HL-60 (cell line): ENCODE results near the gene SYCE3.

Source experiments
- DNase-seq, 2 experiments: peaks; one replicate each; pipeline ENCODE4 v3.0.0-alpha.2; 2010 to 2020; ENCODE audit warnings: low read depth in 1 of 2, low spot score in 1 of 2
- H3K27ac ChIP-seq: fragments of 250-450 bp; sonication (Bioruptor Pico); replicated peaks from 2 replicates; pipeline ENCODE4 v1.5.1; 2020; ENCODE audit warnings: mild to moderate bottlenecking, moderate library complexity
- H3K27me3 ChIP-seq: fragments of 250-450 bp; sonication (Bioruptor Pico); 2 replicates; pipeline ENCODE4 v1.5.1; 2021; ENCODE audit warnings: mild to moderate bottlenecking, moderate library complexity; ENCODE audit not compliant: insufficient read depth, poor library complexity, severe bottlenecking
- H3K4me3 ChIP-seq: replicated peaks from 2 replicates; pipeline ENCODE4 v1.5.1; 2011; ENCODE audit warnings: mild to moderate bottlenecking, control low read depth, low read length; ENCODE audit not compliant: insufficient read depth
- CTCF ChIP-seq: IDR thresholded peaks from one replicate; pipeline ENCODE4 v1.5.1; 2011; ENCODE audit warnings: low read length, control low read depth, inconsistent platforms; ENCODE audit not compliant: insufficient read depth
- GABPA ChIP-seq: IDR thresholded peaks from 2 replicates; pipeline ENCODE4 v1.6.1; 2012; ENCODE audit warnings: low read depth
- POLR2AphosphoS5 ChIP-seq: IDR thresholded peaks from 2 replicates; pipeline ENCODE4 v1.6.1; 2012; ENCODE audit warnings: low read depth
- SPI1 ChIP-seq: IDR thresholded peaks from 2 replicates; pipeline ENCODE4 v1.6.1; 2012; ENCODE audit warnings: low read depth, mild to moderate bottlenecking, borderline replicate concordance
- long read RNA-seq: library from polyadenylated mRNA; unstranded; transcript quantifications from one replicate; pipeline ENCODE4 v2.0.0, GENCODE V29; 2020
- TF ChIP-seq, protein P1 (sequence below): IDR thresholded peaks from 2 replicates; pipeline ENCODE4 v1.6.1; 2012; ENCODE audit warnings: low read depth; ENCODE audit not compliant: insufficient replicate concordance

Gene SYCE3
- long read RNA-seq, result 0 reads

DNA sequence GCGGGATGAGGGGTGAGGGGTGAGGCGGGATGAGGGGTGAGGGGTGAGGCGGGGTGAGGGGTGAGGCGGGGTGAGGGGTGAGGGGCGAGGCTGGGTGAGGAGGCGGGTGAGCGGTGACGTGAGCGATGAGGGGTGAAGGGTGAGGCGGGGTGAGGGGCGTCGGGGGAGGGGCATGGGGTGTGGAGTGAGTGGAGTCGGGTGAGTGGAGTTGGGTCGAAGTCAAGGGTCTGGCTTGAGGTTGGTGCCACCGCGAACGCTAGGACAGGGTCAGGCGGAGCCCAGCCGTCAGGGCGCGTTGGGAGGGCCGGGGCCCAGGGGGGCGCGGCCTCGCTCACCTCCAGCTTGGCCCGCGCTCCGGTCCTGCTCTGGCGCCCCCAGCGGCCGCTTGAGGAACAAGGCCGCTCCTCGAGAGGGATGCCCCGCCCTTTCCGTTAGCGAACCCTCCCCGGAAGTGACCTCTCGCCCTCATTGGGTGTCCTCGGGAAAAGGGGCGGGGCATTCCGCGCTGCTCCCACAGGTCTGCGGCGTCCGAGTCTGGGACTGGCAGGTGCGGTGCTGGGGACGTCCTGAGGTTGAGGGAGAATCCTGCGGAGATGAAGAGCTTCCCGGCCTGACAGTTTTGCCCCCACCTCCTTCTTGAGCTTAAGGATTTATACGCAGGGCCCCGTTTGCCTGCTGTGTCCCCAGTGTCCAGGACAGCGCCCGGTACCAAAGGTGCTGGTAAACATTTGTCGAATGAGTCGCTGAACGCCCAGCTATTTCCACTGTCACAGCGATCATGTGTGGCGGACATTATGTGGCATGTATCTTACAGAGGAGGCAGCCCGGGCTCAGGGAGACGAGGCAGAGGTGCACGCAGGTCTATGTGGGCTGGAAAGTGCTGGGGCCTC lies at the start of gene SYCE3:
Gene SYCE3 (minus strand): TSS at position 397 of the 890 bp plus-strand sequence. CDS start 6,514 bp downstream, outside the sequence.
- no peaks in the 10 kb centered on the region for H3K27me3 ChIP-seq
- peak within 1 kb of the TSS; percentile 59 for H3K4me3 ChIP-seq
- 0 out of 2 replicates have a peak within 1 kb of the TSS, but pooled peaks have one; percentile 37 for H3K27ac ChIP-seq
- no peak; the same call in 1 of the 2 replicates for TF ChIP-seq SPI1
- TF ChIP-seq POLR2AphosphoS5, result 0 out of 2 replicates have a peak, but pooled peaks have one; percentile 31
- TF ChIP-seq, protein P1, sequence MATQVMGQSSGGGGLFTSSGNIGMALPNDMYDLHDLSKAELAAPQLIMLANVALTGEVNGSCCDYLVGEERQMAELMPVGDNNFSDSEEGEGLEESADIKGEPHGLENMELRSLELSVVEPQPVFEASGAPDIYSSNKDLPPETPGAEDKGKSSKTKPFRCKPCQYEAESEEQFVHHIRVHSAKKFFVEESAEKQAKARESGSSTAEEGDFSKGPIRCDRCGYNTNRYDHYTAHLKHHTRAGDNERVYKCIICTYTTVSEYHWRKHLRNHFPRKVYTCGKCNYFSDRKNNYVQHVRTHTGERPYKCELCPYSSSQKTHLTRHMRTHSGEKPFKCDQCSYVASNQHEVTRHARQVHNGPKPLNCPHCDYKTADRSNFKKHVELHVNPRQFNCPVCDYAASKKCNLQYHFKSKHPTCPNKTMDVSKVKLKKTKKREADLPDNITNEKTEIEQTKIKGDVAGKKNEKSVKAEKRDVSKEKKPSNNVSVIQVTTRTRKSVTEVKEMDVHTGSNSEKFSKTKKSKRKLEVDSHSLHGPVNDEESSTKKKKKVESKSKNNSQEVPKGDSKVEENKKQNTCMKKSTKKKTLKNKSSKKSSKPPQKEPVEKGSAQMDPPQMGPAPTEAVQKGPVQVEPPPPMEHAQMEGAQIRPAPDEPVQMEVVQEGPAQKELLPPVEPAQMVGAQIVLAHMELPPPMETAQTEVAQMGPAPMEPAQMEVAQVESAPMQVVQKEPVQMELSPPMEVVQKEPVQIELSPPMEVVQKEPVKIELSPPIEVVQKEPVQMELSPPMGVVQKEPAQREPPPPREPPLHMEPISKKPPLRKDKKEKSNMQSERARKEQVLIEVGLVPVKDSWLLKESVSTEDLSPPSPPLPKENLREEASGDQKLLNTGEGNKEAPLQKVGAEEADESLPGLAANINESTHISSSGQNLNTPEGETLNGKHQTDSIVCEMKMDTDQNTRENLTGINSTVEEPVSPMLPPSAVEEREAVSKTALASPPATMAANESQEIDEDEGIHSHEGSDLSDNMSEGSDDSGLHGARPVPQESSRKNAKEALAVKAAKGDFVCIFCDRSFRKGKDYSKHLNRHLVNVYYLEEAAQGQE, result no peak
- peak; percentile 33; the same call in 1 of the 2 replicates for TF ChIP-seq GABPA
- peak; percentile 72 for TF ChIP-seq CTCF
- peak; percentile 94 to 98 for DNase-seq

DNA sequence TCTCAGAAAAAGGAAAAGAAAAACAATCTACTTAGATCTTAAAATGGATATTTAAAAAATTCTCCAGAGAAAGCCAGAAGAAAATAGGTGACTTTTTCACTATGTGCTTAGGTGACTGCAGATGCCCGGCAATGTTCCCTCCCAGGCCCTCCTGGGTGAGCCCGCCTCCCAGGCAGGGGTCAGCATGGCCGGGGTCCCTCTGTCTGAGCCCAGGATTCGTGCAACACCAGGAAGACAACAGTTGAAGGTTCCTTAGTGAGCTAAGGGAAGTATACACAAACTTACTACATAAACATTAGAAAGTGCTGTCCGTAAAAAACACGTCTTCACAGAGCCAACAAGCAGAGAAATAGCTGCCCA lies 49.4 kb upstream of the SYCE3 start:
- Histone ChIP-seq H3K27ac (no peak overlapping the region), H3K4me3 (no peak overlapping the region), H3K27me3 (peaks cover 9% of the 10 kb centered on the region)
- DNase-seq, result no peak
- TF ChIP-seq CTCF, result no peak
- no peak for TF ChIP-seq POLR2AphosphoS5
- TF ChIP-seq GABPA, result no peak
- TF ChIP-seq, protein P1, result no peak
- no peak for TF ChIP-seq SPI1

GRCh38 chr22:50611341-50612060 lies 48.8 kb upstream of the SYCE3 start:
- Histone ChIP-seq H3K27me3 (peaks cover 13% of the 10 kb centered on the region), H3K27ac (no peak overlapping the region), H3K4me3 (no peak overlapping the region)
- TF ChIP-seq, protein P1, result no peak
- TF ChIP-seq GABPA, result no peak
- TF ChIP-seq POLR2AphosphoS5, result no peak
- no peak for TF ChIP-seq CTCF
- no peak for TF ChIP-seq SPI1
- DNase-seq, result no peak
